ENCODE results near the gene SF3B3. TPM values are rescaled to one million over a fixed set of nuclear protein-coding genes. Genes with fewer than 3 reads are reported as not detected.
A peak's percentile ranks its signal among the peaks of the same experiment; 100 is the strongest.

The SF3B3 gene
- total RNA-seq, 2 experiments from 2014 or later: 195 to 441 TPM

- Histone ChIP-seq H3K9me2 (ENCODE audit: insufficient read depth, low read length) (no peaks in the 10 kb centered on the region), H3K36me3 (ENCODE audit: insufficient read depth, low read length) (peaks cover 77% of the 10 kb centered on the region), H3K79me2 (ENCODE audit: insufficient read depth, low read depth, low read length) (no peaks in the 10 kb centered on the region), H3K27ac (ENCODE audit: low read depth, low read length, poor library complexity, severe bottlenecking) (no peak overlapping the region), H3K4me3 (ENCODE audit: low read depth, low read length, poor library complexity, severe bottlenecking) (no peak overlapping the region), H3K4me2 (ENCODE audit: low read length) (no peak overlapping the region), H3K9me3 (ENCODE audit: low read length) (no peaks in the 10 kb centered on the region), H4K20me1 (ENCODE audit: insufficient read depth, low read length) (no peaks in the 10 kb centered on the region), H2AFZ (ENCODE audit: low read length) (no peak overlapping the region), H3K4me1 (ENCODE audit: insufficient read depth, low read length, poor library complexity, severe bottlenecking) (peaks cover 22% of the 10 kb centered on the region)
- ChIA-PET POLR2A (interaction anchor here (0.5 to 0.9 kb wide), 2 partner anchors 10 to 213 kb away, joined by 3 read pairs; no protein-coding TSS in a partner anchor), CTCF (ENCODE audit: unreplicated experiment) (no interaction called here)
- no peak for TF ChIP-seq EZH2phosphoT487 (IDR thresholded peaks at IDR 0.05; ENCODE audit: borderline replicate concordance, low read depth, low read length)
- TF ChIP-seq CTCF (conservative IDR thresholded peaks at IDR 0.05; ENCODE audit: low read length): no peak
- BruUV-seq (replicated peaks): no TSS peak
- DNase-seq (ENCODE audit: low spot score): no peak
- intact Hi-C loops (cut with micrococcal nuclease; ENCODE audit: unreplicated experiment): no loop called here
These were observed 27.1 kb upstream of the SF3B3 start for GRCh38 chr16:70496513-70496912.

GRCh38 chr16:70508752-70509151 lies 14.9 kb upstream of the SF3B3 start:
- H4K20me1 ChIP-seq (ENCODE audit: insufficient read depth, low read length): no peaks in the 10 kb centered on the region
- H3K4me1 ChIP-seq (ENCODE audit: insufficient read depth, low read length, poor library complexity, severe bottlenecking): peaks cover 29% of the 10 kb centered on the region
- intact Hi-C loops (cut with micrococcal nuclease; ENCODE audit: unreplicated experiment): loop anchor here (2.0 kb wide), 1 partner anchor 144 kb away; no protein-coding TSS in a partner anchor
- TSS peak; percentile 72 for BruUV-seq (replicated peaks)
- no peak overlapping the region for H2AFZ ChIP-seq (ENCODE audit: low read length)
- H3K4me3 ChIP-seq (ENCODE audit: low read depth, low read length, poor library complexity, severe bottlenecking): no peak overlapping the region
- peak; percentile 64 for DNase-seq (ENCODE audit: low spot score)
- CTCF ChIA-PET (ENCODE audit: unreplicated experiment): interaction anchor here (1.0 kb wide), 1 partner anchor 146 kb away, joined by 5 read pairs; no protein-coding TSS in a partner anchor
- H3K4me2 ChIP-seq (ENCODE audit: low read length): peak overlapping the region; percentile 24; the same call in 1 of the 2 replicates
- H3K79me2 ChIP-seq (ENCODE audit: insufficient read depth, low read depth, low read length): no peaks in the 10 kb centered on the region
- no peaks in the 10 kb centered on the region for H3K9me2 ChIP-seq (ENCODE audit: insufficient read depth, low read length)
- no peaks in the 10 kb centered on the region for H3K9me3 ChIP-seq (ENCODE audit: low read length)
- TF ChIP-seq CTCF (conservative IDR thresholded peaks at IDR 0.05; ENCODE audit: low read length) (peak; percentile 81), EZH2phosphoT487 (IDR thresholded peaks at IDR 0.05; ENCODE audit: borderline replicate concordance, low read depth, low read length) (no peak)
- H3K27ac ChIP-seq (ENCODE audit: low read depth, low read length, poor library complexity, severe bottlenecking): peak overlapping the region; percentile 23
- peaks cover 79% of the 10 kb centered on the region for H3K36me3 ChIP-seq (ENCODE audit: insufficient read depth, low read length)
- POLR2A ChIA-PET: interaction anchor here (0.6 to 1.2 kb wide), 7 partner anchors 12 to 156 kb away, joined by 3 to 6 read pairs (median 3); partner anchors contain the start of genes COG4 and SF3B3

GRCh38 chr16:70510216-70510615 lies 13.4 kb upstream of the SF3B3 start:
- CTCF ChIA-PET (ENCODE audit: unreplicated experiment): no interaction called here

More at GRCh38 chr16:70510216-70510615, 13.4 kb upstream of the SF3B3 start:
- Histone ChIP-seq H3K4me3 (ENCODE audit: low read depth, low read length, poor library complexity, severe bottlenecking) (no peak overlapping the region), H3K79me2 (ENCODE audit: insufficient read depth, low read depth, low read length) (no peaks in the 10 kb centered on the region), H3K4me1 (ENCODE audit: insufficient read depth, low read length, poor library complexity, severe bottlenecking) (peaks cover 29% of the 10 kb centered on the region), H4K20me1 (ENCODE audit: insufficient read depth, low read length) (no peaks in the 10 kb centered on the region), H3K4me2 (ENCODE audit: low read length) (no peak overlapping the region), H3K9me3 (ENCODE audit: low read length) (no peaks in the 10 kb centered on the region), H3K9me2 (ENCODE audit: insufficient read depth, low read length) (no peaks in the 10 kb centered on the region), H3K36me3 (ENCODE audit: insufficient read depth, low read length) (peaks cover 80% of the 10 kb centered on the region), H2AFZ (ENCODE audit: low read length) (no peak overlapping the region), H3K27ac (ENCODE audit: low read depth, low read length, poor library complexity, severe bottlenecking) (no peak overlapping the region)
- no peak for TF ChIP-seq CTCF (conservative IDR thresholded peaks at IDR 0.05; ENCODE audit: low read length)
- no peak for TF ChIP-seq EZH2phosphoT487 (IDR thresholded peaks at IDR 0.05; ENCODE audit: borderline replicate concordance, low read depth, low read length)
- POLR2A ChIA-PET: no interaction called here
- no peak for DNase-seq (ENCODE audit: low spot score)
- BruUV-seq (replicated peaks): no TSS peak
- intact Hi-C loops (cut with micrococcal nuclease; ENCODE audit: unreplicated experiment): no loop called here

All from OCI-LY7 (cell line).